Measurements from ENCODE around the gene PDLIM3. TPM values are rescaled to one million over a fixed set of nuclear protein-coding genes. Genes with fewer than 3 reads are reported as not detected.
"Not testable (repeated sequence)": the region's sequence is repeated elsewhere in the genome, so short reads cannot be mapped to it uniquely, and the experiment has no call there.

PDLIM3 gene
- total and polyA plus RNA-seq, 3 donors from 2014 or later, result 29.8 to 66.4 (median 41.6) TPM

GRCh38 chr4:185534511-185534865 lies 819 bp downstream of the PDLIM3 start:
- no peaks in the 10 kb centered on the region for H3K36me3 ChIP-seq (ENCODE audit: low read depth, missing control alignments)
- DNase-seq, result no peak
- H3K4me3 ChIP-seq, result peak overlapping the region; percentile 73 to 77
- no peaks in the 10 kb centered on the region for H3K9me3 ChIP-seq
- no peaks in the 10 kb centered on the region for H3K27me3 ChIP-seq
- 0 to 2% methylated on average over 9 to 10 of the region's 10 CpGs for WGBS, 2 donors
- intact Hi-C loops (cut with DNase I; ENCODE audit: low total_unique reads), result no loop called here
- peaks cover 7% of the 10 kb centered on the region for H3K4me1 ChIP-seq
- H3K27ac ChIP-seq, result peak overlapping the region; percentile 87 to 94
- TF ChIP-seq CTCF (IDR thresholded peaks at IDR 0.05), result no peak
- no peak for TF ChIP-seq POLR2A (IDR thresholded peaks at IDR 0.05)

DNA sequence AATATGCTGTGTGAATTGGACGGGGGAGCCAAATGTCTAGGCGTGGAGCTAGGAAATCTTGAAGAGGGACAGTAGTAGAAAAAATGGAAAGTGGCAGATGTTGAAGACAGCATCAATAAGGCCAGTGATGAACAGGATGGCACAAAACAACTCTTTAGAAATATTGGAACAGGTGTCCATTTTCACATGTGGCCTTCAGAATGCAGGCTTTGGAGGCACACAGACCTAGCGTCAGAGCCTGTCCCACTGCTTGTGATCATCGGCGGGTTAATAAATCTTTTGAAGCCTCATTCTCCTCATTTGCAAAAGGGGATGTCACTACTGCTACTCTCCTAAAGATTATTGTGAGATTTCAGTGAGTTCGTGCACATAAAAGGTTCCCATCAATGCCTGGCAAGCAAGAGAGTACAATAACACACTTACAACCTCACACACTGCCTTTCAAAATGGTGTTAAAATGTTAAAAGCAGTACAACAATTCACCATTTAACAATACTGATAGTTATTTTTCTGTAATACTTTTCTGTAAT lies 2.4 kb downstream of the PDLIM3 start:
- no peaks in the 10 kb centered on the region for H3K27me3 ChIP-seq
- DNase-seq, result no peak
- H3K4me1 ChIP-seq, result peaks cover 7% of the 10 kb centered on the region
- no peak for TF ChIP-seq POLR2A (IDR thresholded peaks at IDR 0.05)
- 79 to 82% methylated on average over 6 of the region's 6 CpGs for WGBS, 2 donors
- no peak overlapping the region for H3K4me3 ChIP-seq
- intact Hi-C loops (cut with DNase I; ENCODE audit: low total_unique reads), result no loop called here
- no peak overlapping the region for H3K27ac ChIP-seq
- no peaks in the 10 kb centered on the region for H3K36me3 ChIP-seq (ENCODE audit: low read depth, missing control alignments)
- no peaks in the 10 kb centered on the region for H3K9me3 ChIP-seq

- Histone ChIP-seq H3K27ac (no peak overlapping the region), H3K27me3 (no peaks in the 10 kb centered on the region), H3K9me3 (no peaks in the 10 kb centered on the region), H3K4me3 (no peak overlapping the region), H3K36me3 (ENCODE audit: low read depth, missing control alignments) (no peaks in the 10 kb centered on the region), H3K4me1 (peaks cover 7% of the 10 kb centered on the region)
- no peak for TF ChIP-seq CTCF (IDR thresholded peaks at IDR 0.05)
- TF ChIP-seq POLR2A (IDR thresholded peaks at IDR 0.05), result no peak
- intact Hi-C loops (cut with DNase I; ENCODE audit: low total_unique reads), result no loop called here
- WGBS, 2 donors, result 74 to 86% methylated on average over 7 of the region's 7 CpGs
- no peak for DNase-seq
Observed at GRCh38 chr4:185532293-185532692, 3.0 kb downstream of the PDLIM3 start.

- H3K9me3 ChIP-seq; DNase-seq; H3K4me3 ChIP-seq; H3K4me1 ChIP-seq; H3K27me3 ChIP-seq; H3K27ac ChIP-seq; intact Hi-C loops (cut with DNase I; ENCODE audit: low total_unique reads); H3K36me3 ChIP-seq (ENCODE audit: low read depth, missing control alignments): not testable (repeated sequence)
- WGBS, 2 donors, result 92% methylated on average over 11 of the region's 11 CpGs
Observed at GRCh38 chr4:185531654-185532053, 3.7 kb downstream of the PDLIM3 start.

DNA sequence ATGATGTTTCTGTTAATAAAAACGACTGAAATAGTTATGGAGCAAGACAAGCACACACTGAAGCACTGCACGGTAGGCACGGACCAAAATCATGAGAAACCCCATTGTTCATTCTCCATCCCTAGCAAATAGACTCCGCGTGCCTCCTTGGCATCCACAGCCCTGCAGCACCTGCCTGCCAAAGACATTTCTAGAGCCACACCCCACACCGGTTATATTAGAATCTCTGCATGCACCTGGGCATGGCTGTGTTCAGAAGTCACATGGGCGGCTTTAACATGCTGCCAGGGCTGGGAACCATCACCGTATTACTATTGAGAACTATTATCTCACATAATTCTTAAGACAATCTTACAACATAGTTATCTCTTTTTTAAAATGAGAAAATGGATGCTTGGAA lies 5.9 kb downstream of the PDLIM3 start:
- no peaks in the 10 kb centered on the region for H3K36me3 ChIP-seq (ENCODE audit: low read depth, missing control alignments)
- no peaks in the 10 kb centered on the region for H3K27me3 ChIP-seq
- no peaks in the 10 kb centered on the region for H3K9me3 ChIP-seq
- no peaks in the 10 kb centered on the region for H3K4me1 ChIP-seq
- WGBS, 2 donors, result 86 to 89% methylated on average over 8 of the region's 8 CpGs
- intact Hi-C loops (cut with DNase I; ENCODE audit: low total_unique reads), result no loop called here
- H3K27ac ChIP-seq, result no peak overlapping the region
- no peak overlapping the region for H3K4me3 ChIP-seq
- DNase-seq, result no peak
- TF ChIP-seq CTCF (IDR thresholded peaks at IDR 0.05) (no peak), POLR2A (IDR thresholded peaks at IDR 0.05) (no peak)

Data from testis (tissue), 3 donors.